ENCODE data around the gene SERPINI1.

GRCh38 chr3:167754049-167754448 is 18.5 kb downstream of the SERPINI1 start:
- TF ChIP-seq, protein P1, sequence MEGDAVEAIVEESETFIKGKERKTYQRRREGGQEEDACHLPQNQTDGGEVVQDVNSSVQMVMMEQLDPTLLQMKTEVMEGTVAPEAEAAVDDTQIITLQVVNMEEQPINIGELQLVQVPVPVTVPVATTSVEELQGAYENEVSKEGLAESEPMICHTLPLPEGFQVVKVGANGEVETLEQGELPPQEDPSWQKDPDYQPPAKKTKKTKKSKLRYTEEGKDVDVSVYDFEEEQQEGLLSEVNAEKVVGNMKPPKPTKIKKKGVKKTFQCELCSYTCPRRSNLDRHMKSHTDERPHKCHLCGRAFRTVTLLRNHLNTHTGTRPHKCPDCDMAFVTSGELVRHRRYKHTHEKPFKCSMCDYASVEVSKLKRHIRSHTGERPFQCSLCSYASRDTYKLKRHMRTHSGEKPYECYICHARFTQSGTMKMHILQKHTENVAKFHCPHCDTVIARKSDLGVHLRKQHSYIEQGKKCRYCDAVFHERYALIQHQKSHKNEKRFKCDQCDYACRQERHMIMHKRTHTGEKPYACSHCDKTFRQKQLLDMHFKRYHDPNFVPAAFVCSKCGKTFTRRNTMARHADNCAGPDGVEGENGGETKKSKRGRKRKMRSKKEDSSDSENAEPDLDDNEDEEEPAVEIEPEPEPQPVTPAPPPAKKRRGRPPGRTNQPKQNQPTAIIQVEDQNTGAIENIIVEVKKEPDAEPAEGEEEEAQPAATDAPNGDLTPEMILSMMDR (IDR thresholded peaks at IDR 0.05) = no peak
- TF ChIP-seq POLR2A (IDR thresholded peaks at IDR 0.05) = no peak
